ENCODE data around the gene OR2T10.
"Not testable (repeated sequence)": the region's sequence is repeated elsewhere in the genome, so short reads cannot be mapped to it uniquely, and the experiment has no call there.

The OR2T10 gene

GRCh38 chr1:248597589-248597988, at the start of gene OR2T10:
TSS of gene OR2T10 (minus strand) at chr1:248597700. CDS start at chr1:248593768, 3,932 bp downstream.
- no peak for DNase-seq (ENCODE audit: low read depth in 3 of 3)

- not testable (repeated sequence) for DNase-seq (ENCODE audit: low read depth in 3 of 3)
These were observed 47.7 kb upstream of the OR2T10 start, which contains the start of gene OR2T35 for GRCh38 chr1:248645178-248645577. TSS of gene OR2T35 (minus strand) at chr1:248645278. CDS start at chr1:248639258, 6,020 bp downstream.

- DNase-seq (ENCODE audit: low read depth in 3 of 3) = not testable (repeated sequence)
These were observed 45.6 kb upstream of the OR2T10 start for GRCh38 chr1:248642971-248643651.

- not testable (repeated sequence) for DNase-seq (ENCODE audit: low read depth in 3 of 3)
These were observed 44.1 kb upstream of the OR2T10 start for GRCh38 chr1:248641583-248641982.

GRCh38 chr1:248640906-248641305, 43.4 kb upstream of the OR2T10 start:
- DNase-seq (ENCODE audit: low read depth in 3 of 3) = not testable (repeated sequence)

- DNase-seq (ENCODE audit: low read depth in 3 of 3) = not testable (repeated sequence)
These were observed 42.2 kb upstream of the OR2T10 start for GRCh38 chr1:248639652-248640051.

GRCh38 chr1:248636612-248637011, 39.1 kb upstream of the OR2T10 start:
- not testable (repeated sequence) for DNase-seq (ENCODE audit: low read depth in 3 of 3)

GRCh38 chr1:248634991-248635390, 37.5 kb upstream of the OR2T10 start, which contains the start of gene OR2T11:
TSS of gene OR2T11 (minus strand) at chr1:248635091. CDS start at chr1:248627128, 7,963 bp downstream.
- DNase-seq (ENCODE audit: low read depth in 3 of 3) = not testable (repeated sequence)

- DNase-seq (ENCODE audit: low read depth in 3 of 3) = no peak
These were observed 34.0 kb upstream of the OR2T10 start for GRCh38 chr1:248631354-248632008.

- no peak for DNase-seq (ENCODE audit: low read depth in 3 of 3)
These were observed 33.1 kb upstream of the OR2T10 start for GRCh38 chr1:248630551-248630950.

- no peak for DNase-seq (ENCODE audit: low read depth in 3 of 3)
These were observed 30.7 kb upstream of the OR2T10 start for GRCh38 chr1:248627971-248628844.

- no peak for DNase-seq (ENCODE audit: low read depth in 3 of 3)
These were observed 28.5 kb upstream of the OR2T10 start for GRCh38 chr1:248625971-248626370.

GRCh38 chr1:248625166-248625565, 27.7 kb upstream of the OR2T10 start:
- DNase-seq (ENCODE audit: low read depth in 3 of 3) = no peak

GRCh38 chr1:248622570-248623001, 25.1 kb upstream of the OR2T10 start:
- no peak for DNase-seq (ENCODE audit: low read depth in 3 of 3)

- no peak for DNase-seq (ENCODE audit: low read depth in 3 of 3)
These were observed 24.3 kb upstream of the OR2T10 start for GRCh38 chr1:248621770-248622169.

- peak in 2 of 3 donors; percentile 33 to 43 for DNase-seq (ENCODE audit: low read depth in 3 of 3)
These were observed 21.4 kb upstream of the OR2T10 start for GRCh38 chr1:248618878-248619277.

- DNase-seq (ENCODE audit: low read depth in 3 of 3) = no peak
These were observed 20.6 kb upstream of the OR2T10 start for GRCh38 chr1:248618119-248618518.

GRCh38 chr1:248613742-248614141, 16.2 kb upstream of the OR2T10 start:
- no peak for DNase-seq (ENCODE audit: low read depth in 3 of 3)

- DNase-seq (ENCODE audit: low read depth in 3 of 3) = peak in 1 of 3 donors; percentile 21
These were observed 14.4 kb upstream of the OR2T10 start for GRCh38 chr1:248611883-248612414.

- no peak for DNase-seq (ENCODE audit: low read depth in 3 of 3)
These were observed 12.8 kb upstream of the OR2T10 start for GRCh38 chr1:248610301-248610700.

- DNase-seq (ENCODE audit: low read depth in 3 of 3) = no peak
These were observed 1.9 kb upstream of the OR2T10 start for GRCh38 chr1:248599396-248599795.

- DNase-seq (ENCODE audit: low read depth in 3 of 3) = no peak
These were observed 885 bp downstream of the OR2T10 start for GRCh38 chr1:248596615-248597014.

Data from stimulated activated CD4-positive, alpha-beta T cell treated with anti-CD3 and anti-CD28 coated beads, TNF-alpha, amount 100 ng/mL, for 48 hours (primary cell).